Prostate gland (tissue), 2 donors: Measurements from ENCODE around the gene C3. TPM values are rescaled to one million over a fixed set of nuclear protein-coding genes. Genes with fewer than 3 reads are reported as not detected.

Experiments
- DNase-seq: peaks from one replicate; pipeline ENCODE4 v3.0.0-alpha.2; 2019; ENCODE audit warnings: low spot score
- H3K27ac ChIP-seq, 2 donors: fragments of 200-600 bp; sonication (generic); 2 replicates each; pipeline ENCODE4 v1.5.1; 2017 to 2019
- H3K27me3 ChIP-seq: fragments of 200-600 bp; sonication (generic); replicated peaks from 2 replicates; pipeline ENCODE4 v1.5.1; 2019; ENCODE audit not compliant: insufficient read depth
- H3K36me3 ChIP-seq, 2 donors: fragments of 200-600 bp; sonication (generic); 1 replicate in 1 of 2; 2 replicates in 1 of 2; pipeline versions ENCODE4 v1.5.1 to v1.8.1; 2017 to 2019
- H3K4me1 ChIP-seq: fragments of 200-600 bp; sonication (generic); replicated peaks from 2 replicates; pipeline ENCODE4 v1.5.1; 2019
- H3K4me3 ChIP-seq, 2 donors: fragments of 200-600 bp; sonication (generic); 2 replicates each; pipeline ENCODE4 v1.5.1; 2017 to 2019
- H3K9me3 ChIP-seq: fragments of 200-600 bp; sonication (generic); 2 replicates; pipeline ENCODE4 v1.5.1; 2017
- CTCF ChIP-seq, 4 experiments: fragments of 200-600 bp in 2 of 4; fragments of 450-650 bp in 2 of 4; sonication (generic) in 2 of 4; IDR thresholded peaks; 1 replicate in 3 of 4; 2 replicates in 1 of 4; pipeline ENCODE4 v1.5.1; 2016 to 2019; ENCODE audit warnings: antibody characterized with exemption in 4 of 4, mild to moderate bottlenecking in 2 of 4, moderate library complexity in 2 of 4
- POLR2A ChIP-seq: fragments of 450-650 bp; IDR thresholded peaks from one replicate; pipeline ENCODE4 v1.6.1; 2016; ENCODE audit warnings: antibody characterized with exemption, mild to moderate bottlenecking
- POLR2AphosphoS5 ChIP-seq: sonication (generic); formaldehyde crosslinking; IDR thresholded peaks from one replicate; pipeline ENCODE4 v1.6.1; 2017; ENCODE audit warnings: antibody characterized with exemption
- WGBS: methylation state at CpG from one replicate; pipeline ENCODE4 v1.1.5; 2018; 5-methylcytosine and 5-hydroxymethylcytosine counted together
- intact Hi-C: fragments of 100-400 bp; cut with DNase I; formaldehyde crosslinking; loops from one replicate; pipeline ENCODE4 v1.14.2; 2022
- total RNA-seq, 2 donors: library from RNA; depleted of rRNA; stranded (reverse); fragments of >200 nt; gene quantifications; one replicate each; pipeline ENCODE4 v1.1.0, GENCODE V29; 2016

Gene C3
- total RNA-seq, 2 donors from 2014 or later = 95.1 to 165 TPM

DNA sequence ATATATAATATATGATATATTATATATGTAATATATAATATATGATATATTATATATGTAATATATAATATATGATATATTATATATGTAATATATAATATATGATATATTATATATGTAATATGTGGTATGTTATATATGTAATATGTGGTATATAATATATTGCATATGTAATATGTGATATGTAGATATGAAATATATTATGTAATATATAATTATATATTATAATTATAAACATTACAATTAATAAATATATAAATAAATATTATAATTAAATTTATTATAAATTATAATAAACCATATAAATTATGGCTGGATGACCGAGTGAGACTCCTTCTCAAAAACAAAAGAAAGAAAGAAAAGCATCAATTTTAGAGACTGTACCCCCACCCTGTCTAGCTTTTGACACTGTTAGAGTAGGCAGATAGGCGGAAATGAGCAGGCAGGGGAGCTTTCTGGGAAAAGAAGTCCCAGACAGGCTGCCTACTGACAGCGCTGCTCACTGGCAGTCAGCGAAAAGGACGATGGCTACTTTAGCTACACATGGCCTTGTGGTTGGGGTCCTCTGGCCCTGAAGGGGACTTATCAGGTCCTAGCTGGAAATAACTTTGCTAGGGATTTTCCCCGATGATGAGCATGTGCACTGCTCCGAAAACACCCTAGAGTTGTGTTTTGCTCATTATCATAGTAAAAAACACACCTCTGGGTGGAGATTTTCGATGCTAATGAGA, 19.7 kb downstream of the C3 start:
- intact Hi-C loops = no loop called here
- TF ChIP-seq POLR2A (no peak), CTCF (IDR thresholded peaks at IDR 0.05) (no peak), POLR2AphosphoS5 (no peak)
- Histone ChIP-seq H3K4me3 (no peak overlapping the region), H3K27ac (no peak overlapping the region), H3K9me3 (no peaks in the 10 kb centered on the region), H3K4me1 (no peaks in the 10 kb centered on the region), H3K36me3 (no peaks in the 10 kb centered on the region), H3K27me3 (no peaks in the 10 kb centered on the region)
- DNase-seq = no peak
- 88% methylated on average over 8 of the region's 8 CpGs for WGBS

- Histone ChIP-seq H3K36me3 (no peaks in the 10 kb centered on the region), H3K27me3 (no peaks in the 10 kb centered on the region), H3K9me3 (no peaks in the 10 kb centered on the region), H3K4me3 (no peak overlapping the region), H3K27ac (no peak overlapping the region), H3K4me1 (no peaks in the 10 kb centered on the region)
- intact Hi-C loops = no loop called here
- no peak for TF ChIP-seq CTCF (IDR thresholded peaks at IDR 0.05)
- no peak for TF ChIP-seq POLR2A
- TF ChIP-seq POLR2AphosphoS5 = no peak
- no peak for DNase-seq
Measured at GRCh38 chr19:6699935-6700334, 20.5 kb downstream of the C3 start.

GRCh38 chr19:6697291-6697690, 23.2 kb downstream of the C3 start:
- no peaks in the 10 kb centered on the region for H3K4me1 ChIP-seq

GRCh38 chr19:6696239-6696820, 24.1 kb downstream of the C3 start:
- WGBS = 78% methylated on average over 18 of the region's 18 CpGs
- Histone ChIP-seq H3K27me3 (no peaks in the 10 kb centered on the region), H3K27ac (no peak overlapping the region), H3K4me1 (no peaks in the 10 kb centered on the region), H3K9me3 (no peaks in the 10 kb centered on the region), H3K4me3 (no peak overlapping the region), H3K36me3 (no peaks in the 10 kb centered on the region)
- TF ChIP-seq POLR2AphosphoS5 (no peak), CTCF (IDR thresholded peaks at IDR 0.05) (no peak), POLR2A (no peak)
- no peak for DNase-seq
- intact Hi-C loops = no loop called here

More at GRCh38 chr19:6697291-6697690, 23.2 kb downstream of the C3 start:
- WGBS = 78% methylated on average over 13 of the region's 13 CpGs
- DNase-seq = no peak
- H3K9me3 ChIP-seq = no peaks in the 10 kb centered on the region
- intact Hi-C loops = no loop called here
- H3K36me3 ChIP-seq = no peaks in the 10 kb centered on the region
- no peaks in the 10 kb centered on the region for H3K27me3 ChIP-seq
- no peak overlapping the region for H3K4me3 ChIP-seq
- H3K27ac ChIP-seq = no peak overlapping the region
- TF ChIP-seq CTCF (IDR thresholded peaks at IDR 0.05) (no peak), POLR2AphosphoS5 (no peak), POLR2A (no peak)
